ENCODE data around the gene TADA1.
"Not testable (repeated sequence)": the region's sequence is repeated elsewhere in the genome, so short reads cannot be mapped to it uniquely, and the experiment has no call there.

TADA1 gene

DNA sequence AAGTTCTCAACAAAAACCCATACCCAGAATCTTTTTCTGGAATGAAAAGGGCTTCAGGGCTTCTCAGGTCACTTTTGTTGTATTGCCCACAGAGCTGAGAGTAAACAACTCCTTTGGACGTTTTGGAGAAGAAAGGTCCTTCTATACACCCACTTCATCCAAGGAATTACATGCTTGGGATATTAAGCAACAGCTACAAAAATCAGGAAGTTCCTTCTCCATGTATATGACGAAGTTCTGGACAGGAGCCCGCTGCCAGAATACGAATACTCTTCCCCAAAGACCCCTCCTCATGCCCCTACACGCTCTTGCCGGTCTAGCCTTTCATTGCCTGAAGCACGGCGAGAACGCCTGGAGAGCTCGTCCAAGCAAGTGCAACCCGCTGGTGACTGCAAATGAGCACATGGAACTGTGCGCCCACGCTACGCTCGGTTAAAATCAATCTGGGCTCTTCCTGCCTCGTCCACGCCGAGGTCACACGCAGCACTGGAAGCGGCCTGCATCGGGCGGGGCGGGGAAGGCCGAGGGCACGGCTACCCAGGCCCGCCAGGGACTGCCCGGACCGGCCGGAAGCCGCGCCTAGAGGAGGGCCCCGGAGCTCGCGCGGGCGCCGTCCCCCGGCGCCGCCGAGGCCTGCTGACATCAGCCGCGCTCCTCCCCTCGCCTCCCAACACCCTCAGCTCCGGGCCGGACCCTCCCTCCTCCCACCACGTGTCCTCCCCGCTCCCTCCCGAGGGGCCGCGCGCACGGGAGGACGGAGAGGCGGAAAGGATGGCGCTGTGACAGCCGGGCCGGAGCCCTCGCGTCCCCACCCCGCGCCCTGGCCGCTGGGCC lies 37.1 kb downstream of the TADA1 start, which contains the start of gene POGK:
Gene POGK (plus strand): TSS at position 710 of the 834 bp plus-strand sequence. CDS start 1,482 bp downstream, outside the sequence.
- Histone ChIP-seq H3K27me3 (ENCODE audit: low read depth, low read length) (no peaks in the 10 kb centered on the region), H3K27ac (ENCODE audit: low read length) (peak within 1 kb of the TSS; percentile 58), H3K4me3 (ENCODE audit: low read length) (peak within 1 kb of the TSS; percentile 98), H3K9me3 (ENCODE audit: insufficient read depth, low read length) (no peaks in the 10 kb centered on the region), H2AFZ (ENCODE audit: low read depth, low read length) (peak within 1 kb of the TSS; percentile 96), H3K4me2 (ENCODE audit: low read length) (peak within 1 kb of the TSS; percentile 99), H3K79me2 (ENCODE audit: low read length) (peaks cover 52% of the 10 kb centered on the region), H3K36me3 (replicated peaks; ENCODE audit: low read depth, low read length) (peaks cover 30% of the 10 kb centered on the region), H3K4me1 (ENCODE audit: low read length) (peaks cover 22% of the 10 kb centered on the region), H4K20me1 (ENCODE audit: insufficient read depth, low read length) (peaks cover 9% of the 10 kb centered on the region; the same call in 1 of the 2 replicates), H3K9ac (ENCODE audit: low read length) (peak within 1 kb of the TSS; percentile 92)
- TF ChIP-seq, protein P1, sequence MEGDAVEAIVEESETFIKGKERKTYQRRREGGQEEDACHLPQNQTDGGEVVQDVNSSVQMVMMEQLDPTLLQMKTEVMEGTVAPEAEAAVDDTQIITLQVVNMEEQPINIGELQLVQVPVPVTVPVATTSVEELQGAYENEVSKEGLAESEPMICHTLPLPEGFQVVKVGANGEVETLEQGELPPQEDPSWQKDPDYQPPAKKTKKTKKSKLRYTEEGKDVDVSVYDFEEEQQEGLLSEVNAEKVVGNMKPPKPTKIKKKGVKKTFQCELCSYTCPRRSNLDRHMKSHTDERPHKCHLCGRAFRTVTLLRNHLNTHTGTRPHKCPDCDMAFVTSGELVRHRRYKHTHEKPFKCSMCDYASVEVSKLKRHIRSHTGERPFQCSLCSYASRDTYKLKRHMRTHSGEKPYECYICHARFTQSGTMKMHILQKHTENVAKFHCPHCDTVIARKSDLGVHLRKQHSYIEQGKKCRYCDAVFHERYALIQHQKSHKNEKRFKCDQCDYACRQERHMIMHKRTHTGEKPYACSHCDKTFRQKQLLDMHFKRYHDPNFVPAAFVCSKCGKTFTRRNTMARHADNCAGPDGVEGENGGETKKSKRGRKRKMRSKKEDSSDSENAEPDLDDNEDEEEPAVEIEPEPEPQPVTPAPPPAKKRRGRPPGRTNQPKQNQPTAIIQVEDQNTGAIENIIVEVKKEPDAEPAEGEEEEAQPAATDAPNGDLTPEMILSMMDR (IDR thresholded peaks at IDR 0.05; ENCODE audit: low read depth, low read length) = no peak
- no peak for TF ChIP-seq EZH2phosphoT487 (IDR thresholded peaks at IDR 0.05; ENCODE audit: low read depth)

DNA sequence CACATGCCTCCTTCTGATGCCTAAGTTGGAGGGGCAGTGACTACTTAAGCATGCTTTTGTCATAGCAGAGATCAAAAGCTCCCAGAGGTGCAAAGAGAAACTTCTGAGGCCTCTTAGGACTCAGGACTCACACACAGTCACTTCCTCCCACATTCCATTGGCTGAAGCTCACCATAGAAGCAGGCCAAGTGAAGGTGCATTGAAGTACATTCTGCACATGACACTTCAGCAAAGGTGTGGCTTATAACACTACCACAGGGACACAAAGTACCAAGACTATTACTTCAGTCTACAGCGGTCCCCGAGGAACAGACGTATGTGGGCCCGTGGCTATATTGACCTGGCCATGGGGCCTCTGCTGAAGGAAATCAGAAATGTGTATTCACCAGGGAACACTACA lies 39.3 kb downstream of the TADA1 start:
- Histone ChIP-seq H4K20me1 (ENCODE audit: insufficient read depth, low read length) (peaks cover 7% of the 10 kb centered on the region; the same call in 1 of the 2 replicates), H3K27ac (ENCODE audit: low read length) (no peak overlapping the region), H3K4me2 (ENCODE audit: low read length) (no peak overlapping the region), H3K9me3 (ENCODE audit: insufficient read depth, low read length) (no peaks in the 10 kb centered on the region), H3K4me1 (ENCODE audit: low read length) (peaks cover 22% of the 10 kb centered on the region), H3K4me3 (ENCODE audit: low read length) (no peak overlapping the region), H2AFZ (ENCODE audit: low read depth, low read length) (no peak overlapping the region), H3K27me3 (ENCODE audit: low read depth, low read length) (no peaks in the 10 kb centered on the region), H3K9ac (ENCODE audit: low read length) (no peak overlapping the region), H3K79me2 (ENCODE audit: low read length) (peaks cover 33% of the 10 kb centered on the region), H3K36me3 (replicated peaks; ENCODE audit: low read depth, low read length) (peaks cover 10% of the 10 kb centered on the region)
- TF ChIP-seq EZH2phosphoT487 (IDR thresholded peaks at IDR 0.05; ENCODE audit: low read depth) = no peak
- TF ChIP-seq, protein P1 (IDR thresholded peaks at IDR 0.05; ENCODE audit: low read depth, low read length) = no peak

DNA sequence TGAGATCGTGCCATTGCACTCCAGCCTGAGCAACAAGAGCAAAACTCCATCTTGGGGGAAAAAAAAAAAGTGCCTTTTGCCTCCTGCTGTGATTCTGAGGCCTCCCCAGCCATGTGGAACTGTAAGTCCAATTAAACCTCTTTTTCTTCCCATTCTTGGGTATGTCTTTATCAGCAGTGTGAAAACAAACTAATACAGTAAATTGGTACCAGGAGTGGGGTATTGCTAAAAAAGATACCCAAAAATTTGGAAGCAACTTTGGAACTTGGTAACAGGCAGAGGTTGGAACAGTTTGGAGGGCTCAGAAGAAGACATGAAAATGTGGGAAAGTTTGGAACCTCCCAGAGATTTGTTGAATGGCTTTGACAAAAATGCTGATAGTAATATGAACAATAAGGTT lies 46.3 kb downstream of the TADA1 start:
- not testable (repeated sequence) for H2AFZ ChIP-seq (ENCODE audit: low read depth, low read length); H3K27me3 ChIP-seq (ENCODE audit: low read depth, low read length); H3K27ac ChIP-seq (ENCODE audit: low read length); H3K9ac ChIP-seq (ENCODE audit: low read length); H3K4me1 ChIP-seq (ENCODE audit: low read length); H3K4me2 ChIP-seq (ENCODE audit: low read length); H3K36me3 ChIP-seq (replicated peaks; ENCODE audit: low read depth, low read length); H3K4me3 ChIP-seq (ENCODE audit: low read length); H4K20me1 ChIP-seq (ENCODE audit: insufficient read depth, low read length); H3K79me2 ChIP-seq (ENCODE audit: low read length)
- H3K9me3 ChIP-seq (ENCODE audit: insufficient read depth, low read length) = peaks cover 10% of the 10 kb centered on the region; the same call in 1 of the 2 replicates

DNA sequence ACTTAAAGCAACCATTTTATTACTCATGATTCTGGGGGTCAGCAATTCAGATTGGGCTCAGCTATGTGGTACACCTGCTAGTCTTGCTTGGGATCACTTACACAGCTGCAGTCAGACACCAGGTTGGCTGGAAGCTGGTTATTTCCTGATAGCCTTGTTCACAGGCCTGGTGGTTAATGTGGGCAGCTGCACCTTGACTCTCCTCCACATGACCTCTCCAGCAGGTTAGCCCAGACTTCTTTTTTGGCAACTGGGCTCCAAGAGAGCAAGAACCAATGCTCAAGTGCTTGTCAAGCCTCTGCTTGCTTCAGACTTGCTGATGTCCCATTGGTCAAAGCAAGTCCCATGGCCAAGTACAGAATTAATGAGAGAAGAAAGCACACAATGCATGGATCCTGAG lies 48.6 kb downstream of the TADA1 start:
- no peaks in the 10 kb centered on the region for H3K36me3 ChIP-seq (replicated peaks; ENCODE audit: low read depth, low read length)
- peaks cover 10% of the 10 kb centered on the region; the same call in 1 of the 2 replicates for H3K9me3 ChIP-seq (ENCODE audit: insufficient read depth, low read length)
- TF ChIP-seq EZH2phosphoT487 (IDR thresholded peaks at IDR 0.05; ENCODE audit: low read depth) = no peak
- TF ChIP-seq, protein P1 (IDR thresholded peaks at IDR 0.05; ENCODE audit: low read depth, low read length) = no peak
- H3K79me2 ChIP-seq (ENCODE audit: low read length) = no peaks in the 10 kb centered on the region
- H3K4me2 ChIP-seq (ENCODE audit: low read length) = no peak overlapping the region
- no peaks in the 10 kb centered on the region for H4K20me1 ChIP-seq (ENCODE audit: insufficient read depth, low read length)
- no peak overlapping the region for H3K4me3 ChIP-seq (ENCODE audit: low read length)
- no peak overlapping the region for H3K9ac ChIP-seq (ENCODE audit: low read length)
- no peak overlapping the region for H3K27ac ChIP-seq (ENCODE audit: low read length)
- no peaks in the 10 kb centered on the region for H3K4me1 ChIP-seq (ENCODE audit: low read length)
- no peak overlapping the region for H2AFZ ChIP-seq (ENCODE audit: low read depth, low read length)
- no peaks in the 10 kb centered on the region for H3K27me3 ChIP-seq (ENCODE audit: low read depth, low read length)

Measured in OCI-LY3 (cell line).